HFFc6 (cell line): ENCODE results near the gene RALA. TPM values are rescaled to one million over a fixed set of nuclear protein-coding genes. Genes with fewer than 3 reads are reported as not detected.

ENCODE experiments used
- DNase-seq: peaks from one replicate; pipeline ENCODE4 v3.0.0-alpha.2; 2018
- H3K27ac Mint-ChIP-seq: 2 replicates; pipeline ENCODE4 v1.8.0; 2020; ENCODE audit warnings: mild to moderate bottlenecking, mixed read lengths
- H3K27me3 Mint-ChIP-seq: 2 replicates; pipeline ENCODE4 v1.8.0; 2021; ENCODE audit warnings: mild to moderate bottlenecking, moderate library complexity, mixed read lengths; ENCODE audit not compliant: insufficient read depth
- H3K36me3 Mint-ChIP-seq: 2 replicates; pipeline ENCODE4 v1.8.0; 2021; ENCODE audit warnings: low read depth, mixed read lengths
- H3K4me1 Mint-ChIP-seq: 2 replicates; pipeline ENCODE4 v1.8.0; 2020; ENCODE audit warnings: low read depth, mixed read lengths
- H3K4me3 Mint-ChIP-seq: 2 replicates; pipeline ENCODE4 v1.8.0; 2020; ENCODE audit warnings: mild to moderate bottlenecking, moderate library complexity, mixed read lengths
- H3K9me3 Mint-ChIP-seq: 2 replicates; pipeline ENCODE4 v1.8.0; 2020; ENCODE audit warnings: mild to moderate bottlenecking, mixed read lengths
- total RNA-seq, 6 experiments: library from RNA; stranded (reverse); fragmentation: NEBNext Ultra II Directional; extraction: Animal tissue kit (Norgen Biotek cat#: 25700); gene quantifications; 2 replicates in 1 of 6; 3 replicates in 5 of 6; pipeline ENCODE4 v1.2.3, GENCODE V29; 2021
- TF ChIP-seq, protein P1 (sequence below): fragments of 200-600 bp; sonication (generic); IDR thresholded peaks from 2 replicates; pipeline ENCODE4 v1.5.0; 2021; ENCODE audit warnings: antibody characterized with exemption, mild to moderate bottlenecking

RALA gene
- total RNA-seq, 6 experiments from 2014 or later, result 43.3 to 53.9 (median 45.7) TPM

DNA sequence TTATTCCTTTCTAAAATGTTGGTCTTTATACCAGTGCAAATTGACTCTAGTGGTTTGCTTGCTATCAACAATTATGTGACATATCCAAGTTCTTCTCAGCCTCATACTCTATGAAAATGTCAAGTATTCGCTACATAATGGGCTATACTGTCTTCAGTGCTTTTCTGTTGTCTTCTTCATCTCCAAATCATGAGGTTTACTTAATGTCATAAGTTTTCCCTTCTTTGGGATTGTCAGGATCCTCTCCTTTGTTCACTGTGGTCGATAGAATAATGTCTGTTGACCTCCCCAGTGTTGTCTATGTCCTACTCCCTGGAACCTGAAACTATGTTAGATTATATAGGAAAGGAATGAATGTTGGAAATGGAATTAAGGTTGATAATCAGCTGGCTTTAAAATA lies 16.4 kb upstream of the RALA start:
- DNase-seq, result no peak
- TF ChIP-seq, protein P1, sequence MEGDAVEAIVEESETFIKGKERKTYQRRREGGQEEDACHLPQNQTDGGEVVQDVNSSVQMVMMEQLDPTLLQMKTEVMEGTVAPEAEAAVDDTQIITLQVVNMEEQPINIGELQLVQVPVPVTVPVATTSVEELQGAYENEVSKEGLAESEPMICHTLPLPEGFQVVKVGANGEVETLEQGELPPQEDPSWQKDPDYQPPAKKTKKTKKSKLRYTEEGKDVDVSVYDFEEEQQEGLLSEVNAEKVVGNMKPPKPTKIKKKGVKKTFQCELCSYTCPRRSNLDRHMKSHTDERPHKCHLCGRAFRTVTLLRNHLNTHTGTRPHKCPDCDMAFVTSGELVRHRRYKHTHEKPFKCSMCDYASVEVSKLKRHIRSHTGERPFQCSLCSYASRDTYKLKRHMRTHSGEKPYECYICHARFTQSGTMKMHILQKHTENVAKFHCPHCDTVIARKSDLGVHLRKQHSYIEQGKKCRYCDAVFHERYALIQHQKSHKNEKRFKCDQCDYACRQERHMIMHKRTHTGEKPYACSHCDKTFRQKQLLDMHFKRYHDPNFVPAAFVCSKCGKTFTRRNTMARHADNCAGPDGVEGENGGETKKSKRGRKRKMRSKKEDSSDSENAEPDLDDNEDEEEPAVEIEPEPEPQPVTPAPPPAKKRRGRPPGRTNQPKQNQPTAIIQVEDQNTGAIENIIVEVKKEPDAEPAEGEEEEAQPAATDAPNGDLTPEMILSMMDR, result no peak
- Mint-ChIP-seq H3K4me3 (no peak overlapping the region), H3K9me3 (no peaks in the 10 kb centered on the region), H3K36me3 (peaks cover 6% of the 10 kb centered on the region), H3K27me3 (peaks cover 1% of the 10 kb centered on the region; the same call in 1 of the 2 replicates), H3K4me1 (peaks cover 91% of the 10 kb centered on the region), H3K27ac (no peak overlapping the region; the same call in 1 of the 2 replicates)

DNA sequence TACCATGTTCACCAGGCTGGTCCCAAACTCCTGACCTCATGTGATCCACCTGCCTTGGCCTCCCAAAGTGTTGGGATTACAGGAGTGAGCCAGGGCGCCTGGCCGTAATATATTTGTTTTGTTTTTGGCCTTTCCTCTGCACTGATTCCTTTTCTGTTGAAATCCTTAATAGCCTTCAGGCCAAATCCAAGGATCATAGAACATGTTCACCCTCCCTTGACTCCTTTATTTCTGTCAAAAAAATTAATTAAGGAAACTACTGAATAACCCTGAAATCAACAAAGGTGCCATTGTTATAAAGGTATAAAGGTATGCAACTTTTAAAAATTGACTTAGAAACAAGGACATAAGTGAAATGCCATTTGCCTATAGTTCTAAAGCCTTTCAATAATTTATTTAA lies 15.5 kb upstream of the RALA start:
- TF ChIP-seq, protein P1, result no peak
- Mint-ChIP-seq H3K27me3 (peaks cover 1% of the 10 kb centered on the region; the same call in 1 of the 2 replicates), H3K4me1 (peaks cover 91% of the 10 kb centered on the region), H3K4me3 (peak overlapping the region; percentile 51; the same call in 1 of the 2 replicates), H3K36me3 (peaks cover 6% of the 10 kb centered on the region), H3K27ac (peak overlapping the region; percentile 84), H3K9me3 (no peaks in the 10 kb centered on the region)
- DNase-seq, result no peak

DNA sequence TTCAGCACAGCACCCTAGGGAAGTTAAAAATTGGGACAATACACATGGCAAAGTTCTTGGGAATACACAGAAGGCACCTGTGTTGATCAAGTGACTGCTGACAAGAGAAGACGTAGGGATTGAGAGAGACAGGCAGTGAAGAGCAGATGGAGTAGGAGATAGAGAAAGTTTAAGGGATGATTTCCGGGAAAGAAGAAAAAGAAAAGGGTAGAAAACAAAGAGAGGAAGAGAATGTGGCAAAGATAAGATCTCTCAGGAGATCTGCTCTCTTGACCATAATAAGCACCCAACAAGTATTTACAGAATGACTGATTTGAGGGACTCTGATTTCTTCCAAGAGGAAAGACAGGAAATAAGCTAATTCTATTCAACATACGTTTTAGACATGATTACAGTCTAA lies 15.1 kb upstream of the RALA start:
- Mint-ChIP-seq H3K4me3 (peak overlapping the region; percentile 51), H3K9me3 (no peaks in the 10 kb centered on the region), H3K27me3 (peaks cover 1% of the 10 kb centered on the region; the same call in 1 of the 2 replicates), H3K36me3 (peaks cover 6% of the 10 kb centered on the region), H3K27ac (peak overlapping the region; percentile 84), H3K4me1 (peaks cover 91% of the 10 kb centered on the region)
- TF ChIP-seq, protein P1, result no peak
- DNase-seq, result no peak

DNA sequence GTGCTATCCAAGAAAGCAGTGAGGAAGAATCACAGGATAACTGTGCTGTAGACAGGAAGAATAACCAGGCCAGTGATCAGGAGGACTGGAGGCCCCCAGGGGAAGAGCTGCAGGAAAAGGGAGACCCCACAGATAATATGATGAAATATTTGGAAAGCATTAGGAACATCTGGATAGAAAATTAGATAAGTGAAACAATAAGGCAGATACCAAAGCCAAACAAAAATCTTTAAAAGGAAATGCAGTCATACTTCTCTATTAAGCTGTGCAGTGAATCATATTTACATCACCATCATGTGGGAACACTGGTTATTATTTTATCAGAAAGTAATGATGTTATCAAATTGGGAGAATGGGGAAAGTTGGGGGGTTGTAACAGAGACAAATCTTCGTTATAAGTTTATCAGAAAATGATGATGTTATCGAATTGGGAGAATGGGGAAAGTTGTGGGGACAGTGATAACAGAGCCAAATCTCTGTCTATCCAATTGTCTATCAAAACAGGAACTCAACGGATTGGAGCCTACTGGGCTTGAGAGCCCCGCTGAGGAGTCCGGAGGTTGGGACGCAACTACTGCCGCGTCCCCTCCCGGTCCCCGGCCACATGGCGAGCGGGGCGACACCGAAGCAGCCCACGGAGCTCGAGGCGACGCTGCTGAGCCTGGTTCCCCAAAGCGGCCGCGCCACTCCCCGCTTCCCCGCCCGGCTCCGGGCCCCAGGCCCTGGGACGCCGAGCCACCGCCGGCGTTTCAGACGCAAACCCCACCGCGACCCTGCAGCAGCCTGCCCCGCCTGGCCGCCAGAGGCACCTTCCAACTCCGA lies 14.0 kb upstream of the RALA start:
- TF ChIP-seq, protein P1, result peak; percentile 37; the same call in 1 of the 2 replicates
- Mint-ChIP-seq H3K4me3 (peak overlapping the region; percentile 82), H3K9me3 (no peaks in the 10 kb centered on the region), H3K4me1 (peaks cover 91% of the 10 kb centered on the region), H3K36me3 (no peaks in the 10 kb centered on the region), H3K27me3 (peaks cover 1% of the 10 kb centered on the region; the same call in 1 of the 2 replicates), H3K27ac (peak overlapping the region; percentile 93)
- peak; percentile 36 for DNase-seq

DNA sequence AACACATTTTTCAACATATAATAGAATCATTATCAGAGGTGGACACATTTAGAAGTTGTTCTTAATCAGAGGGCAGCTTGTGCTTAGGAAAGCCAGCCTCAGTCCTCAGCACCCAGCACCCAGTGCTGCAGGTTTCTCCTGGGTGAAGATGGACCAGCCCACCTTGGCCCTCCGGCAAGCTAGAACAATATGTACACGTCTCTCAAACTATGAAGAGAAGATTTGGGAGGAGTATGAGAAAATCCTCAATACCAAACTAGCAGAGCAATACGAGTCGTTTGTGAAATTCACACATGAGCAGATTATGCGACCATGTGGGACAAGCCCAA lies 13.5 kb upstream of the RALA start:
- Mint-ChIP-seq H3K36me3 (no peaks in the 10 kb centered on the region), H3K27me3 (peaks cover 1% of the 10 kb centered on the region; the same call in 1 of the 2 replicates), H3K9me3 (no peaks in the 10 kb centered on the region), H3K4me1 (peaks cover 89% of the 10 kb centered on the region), H3K27ac (peak overlapping the region; percentile 93), H3K4me3 (peak overlapping the region; percentile 82)
- DNase-seq, result no peak
- TF ChIP-seq, protein P1, result peak; percentile 14; the same call in 1 of the 2 replicates
